Heart right ventricle (tissue), 16 donors: ENCODE measurements around the gene COPS8. TPM values are rescaled to one million over a fixed set of nuclear protein-coding genes. Genes with fewer than 3 reads are reported as not detected.

Experiments used
- ATAC-seq, 8 donors: fragments of 200-7000 bp; cut with Tn5 transposase; one replicate each; pipeline ENCODE4 v1.9.1; 2020; ENCODE audit warnings: mild to moderate bottlenecking in 8 of 8, moderate library complexity in 8 of 8, moderate number of reproducible peaks in 1 of 8
- DNase-seq, 2 donors: peaks; one replicate each; pipeline ENCODE4 v3.0.0-alpha.2; 2020
- H3K27ac ChIP-seq, 10 donors: fragments of 200-600 bp; sonication (generic) in 2 of 10; one replicate each; pipeline versions ENCODE4 v1.5.0 to v1.8.0; 2020 to 2022; ENCODE audit warnings: mild to moderate bottlenecking in 3 of 10
- H3K27me3 ChIP-seq, 7 donors: fragments of 200-600 bp; one replicate each; pipeline ENCODE4 v1.8.0; 2021 to 2022; ENCODE audit warnings: mild to moderate bottlenecking in 2 of 7
- H3K36me3 ChIP-seq, 9 donors: fragments of 200-600 bp; sonication (generic) in 1 of 9; one replicate each; pipeline versions ENCODE4 v1.5.0 to v1.8.0; 2020 to 2022; ENCODE audit warnings: mild to moderate bottlenecking in 2 of 9
- H3K4me1 ChIP-seq, 9 donors: fragments of 200-600 bp; sonication (generic) in 1 of 9; one replicate each; pipeline versions ENCODE4 v1.5.0 to v1.8.0; 2020 to 2022; ENCODE audit warnings: mild to moderate bottlenecking in 4 of 9
- H3K4me3 ChIP-seq, 10 donors: fragments of 200-600 bp; sonication (generic) in 2 of 10; one replicate each; pipeline versions ENCODE4 v1.5.0 to v1.8.0; 2020 to 2022; ENCODE audit warnings: mild to moderate bottlenecking in 7 of 10, moderate library complexity in 2 of 10
- H3K9me3 ChIP-seq, 11 donors: fragments of 200-600 bp in 10 of 11; sonication (generic) in 2 of 11; one replicate each; pipeline versions ENCODE4 v1.5.0 to v1.8.0; 2013 to 2022; ENCODE audit warnings: mild to moderate bottlenecking in 2 of 11, control low read depth in 1 of 11, moderate library complexity in 1 of 11
- WGBS, 2 donors: extraction: QIAGEN DNeasy Blood & Tissue Kit; methylation state at CpG; one replicate each; pipeline ENCODE4 v1.1.7; 2013; ENCODE audit warnings: inconsistent platforms in 1 of 2; 5-methylcytosine and 5-hydroxymethylcytosine counted together
- intact Hi-C, 10 donors: fragments of 100-400 bp; cut with DNase I; formaldehyde crosslinking; loops; one replicate each; pipeline versions ENCODE4 v1.11.1 to v1.14.2; 2022
- polyA plus RNA-seq, 2 donors: library from polyadenylated mRNA; stranded (reverse); fragments of 200-250 nt; gene quantifications; one replicate each; pipeline ENCODE4 v1.2.3, GENCODE V29; 2013
- total RNA-seq, 10 donors: library from RNA; stranded (reverse); fragmentation: NEBNext Ultra II Directional in 3 of 10; extraction: Animal tissue kit (Norgen Biotek cat#: 25700) in 3 of 10; gene quantifications; one replicate each; pipeline versions ENCODE4 v1.2.1 to v1.2.4, GENCODE V29; 2021 to 2023
- TF ChIP-seq, protein P1 (sequence below), 9 donors: fragments of 200-600 bp; sonication (generic) in 2 of 9; IDR thresholded peaks; one replicate each; pipeline versions ENCODE4 v1.5.0 to v1.8.0; 2021 to 2022; ENCODE audit warnings: antibody characterized with exemption in 9 of 9, mild to moderate bottlenecking in 5 of 9, moderate library complexity in 1 of 9
- donor health status: Arrhythmogenic right ventricular cardiomyopathy.
- donor health status: ischemic (EF 13 %, LVEDD 7.1; RV severe dilation, severe dysfunction).
- donor health status: healthy with polysubstance abuse.
- donor health status: DM: no; HTN: yes; CAD: no.
- donor health status: DM: no; HTN: no; CAD: no.
- donor health status: ischemic (EF 25% LVEDD 6.9; RV normal size, moderate dysfunction).
- donor health status: ischemic (EF 25% LVEDD 5.7; RV mildly dilated, moderate dysfunction).
- donor health status: healthy.
- donor health status: DM: yes; HTN: yes; CAD: no.
- donor health status: Ischemic cardiomyopathy.
- donor health status: ischemic (EF 35%, LVEDD 5.7; RV mildly dilated, moderate dysfunction).
- donor health status: nonischemic (EF 11% LVEDD 7.7; RV severe dilation, severe dysfunction).
- donor health status: DM: yes; HTN: yes; CAD: no.
- donor health status: PGD.
- donor health status: ischemic (EF 29% LVEDD 5.4; RV normal size, mild dysfunction).
- donor health status: nonischemic (EF 23%, LVEDD 6.1; RV moderate dilation, normal function).

Gene COPS8
- total and polyA plus RNA-seq, 12 donors = 22.0 to 143 (median 92.2) TPM

DNA sequence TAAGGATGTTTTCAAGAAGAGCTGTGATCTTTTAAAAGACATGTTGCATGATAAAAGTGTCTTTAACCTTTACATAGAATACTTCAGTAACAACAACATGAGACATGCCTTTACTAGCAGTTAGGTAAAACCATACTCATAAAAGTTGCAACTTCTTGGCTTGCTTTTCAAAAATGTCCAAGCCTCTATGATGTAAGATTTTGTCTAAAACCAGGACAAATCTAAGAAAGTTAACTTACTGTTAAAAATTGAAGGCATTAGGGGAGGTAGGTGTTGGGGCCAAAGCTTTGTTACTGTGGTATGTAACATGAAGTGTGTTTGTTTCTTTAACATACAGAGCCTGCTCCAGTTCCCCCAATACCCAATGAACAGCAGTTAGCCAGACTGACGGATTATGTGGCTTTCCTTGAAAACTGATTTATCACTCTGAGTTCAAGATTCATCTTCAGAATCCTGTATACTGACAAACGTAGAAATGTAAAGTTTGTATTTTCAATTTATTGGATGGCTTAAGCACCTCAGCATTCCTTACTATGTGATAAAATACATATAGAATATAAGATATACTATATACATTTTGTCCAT, 11.7 kb downstream of the COPS8 start:
- Histone ChIP-seq H3K27me3 (no peaks in the 10 kb centered on the region), H3K9me3 (no peaks in the 10 kb centered on the region), H3K27ac (peak overlapping the region in 1 of 10 donors; percentile 55), H3K4me3 (no peak overlapping the region), H3K4me1 (peaks cover 0 to 40% (median 12%) of the 10 kb centered on the region in 9 donors), H3K36me3 (peaks cover 0 to 93% (median 68%) of the 10 kb centered on the region in 9 donors)
- intact Hi-C loops = loop anchor here in 4 of 10 donors (10.0 kb wide), 2 partner anchors 317 to 477 kb away; partner anchors contain the start of gene COL6A3 (in 1 of the 4)
- no peak for DNase-seq
- TF ChIP-seq, protein P1, sequence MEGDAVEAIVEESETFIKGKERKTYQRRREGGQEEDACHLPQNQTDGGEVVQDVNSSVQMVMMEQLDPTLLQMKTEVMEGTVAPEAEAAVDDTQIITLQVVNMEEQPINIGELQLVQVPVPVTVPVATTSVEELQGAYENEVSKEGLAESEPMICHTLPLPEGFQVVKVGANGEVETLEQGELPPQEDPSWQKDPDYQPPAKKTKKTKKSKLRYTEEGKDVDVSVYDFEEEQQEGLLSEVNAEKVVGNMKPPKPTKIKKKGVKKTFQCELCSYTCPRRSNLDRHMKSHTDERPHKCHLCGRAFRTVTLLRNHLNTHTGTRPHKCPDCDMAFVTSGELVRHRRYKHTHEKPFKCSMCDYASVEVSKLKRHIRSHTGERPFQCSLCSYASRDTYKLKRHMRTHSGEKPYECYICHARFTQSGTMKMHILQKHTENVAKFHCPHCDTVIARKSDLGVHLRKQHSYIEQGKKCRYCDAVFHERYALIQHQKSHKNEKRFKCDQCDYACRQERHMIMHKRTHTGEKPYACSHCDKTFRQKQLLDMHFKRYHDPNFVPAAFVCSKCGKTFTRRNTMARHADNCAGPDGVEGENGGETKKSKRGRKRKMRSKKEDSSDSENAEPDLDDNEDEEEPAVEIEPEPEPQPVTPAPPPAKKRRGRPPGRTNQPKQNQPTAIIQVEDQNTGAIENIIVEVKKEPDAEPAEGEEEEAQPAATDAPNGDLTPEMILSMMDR (IDR thresholded peaks at IDR 0.05) = no peak
- 94 to 97% methylated on average over 2 of the region's 2 CpGs for WGBS, 2 donors
- no peak for ATAC-seq

DNA sequence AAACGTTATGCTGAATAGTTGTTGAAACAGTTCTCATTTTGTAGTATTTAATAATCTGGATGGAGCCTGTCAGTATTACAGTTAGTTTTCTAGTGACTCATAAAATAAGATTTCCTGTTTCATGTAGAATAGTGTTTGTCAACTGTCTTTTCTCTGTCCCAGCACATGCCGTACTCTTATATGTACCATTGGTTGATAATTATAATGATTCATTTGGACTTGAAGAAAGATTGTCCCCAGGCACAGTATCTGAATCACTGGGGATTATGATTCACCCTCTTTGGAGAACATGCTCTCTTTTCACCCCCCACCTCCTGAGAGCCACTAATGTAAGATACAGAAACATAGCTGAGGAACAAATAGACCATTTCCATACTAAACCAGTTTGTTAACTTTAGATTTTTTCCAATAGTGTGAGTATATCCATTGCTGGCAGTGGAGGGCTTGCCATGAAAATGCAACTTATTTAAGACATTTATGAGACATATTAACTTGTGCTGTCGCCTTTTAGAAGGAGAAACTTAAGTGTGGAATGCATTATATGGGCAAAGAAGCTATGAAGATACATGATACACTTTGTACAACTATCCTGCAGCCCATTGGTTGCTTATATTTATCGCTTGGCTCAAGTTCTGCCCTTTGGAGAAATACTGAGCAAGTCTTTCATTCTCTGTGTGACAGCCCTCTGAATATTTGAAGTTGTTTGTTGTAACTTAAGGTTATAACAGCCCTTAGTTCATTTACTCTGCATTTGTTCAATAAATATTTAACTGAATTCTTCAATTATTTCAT, 12.4 kb downstream of the COPS8 start:
- DNase-seq = no peak
- intact Hi-C loops = loop anchor here in 4 of 10 donors (10.0 kb wide), 2 partner anchors 317 to 477 kb away; partner anchors contain the start of gene COL6A3 (in 1 of the 4)
- H3K27ac ChIP-seq = peak overlapping the region in 1 of 10 donors; percentile 55
- H3K27me3 ChIP-seq = no peaks in the 10 kb centered on the region
- peaks cover 0 to 33% (median 5%) of the 10 kb centered on the region in 9 donors for H3K4me1 ChIP-seq
- 86 to 87% methylated on average over 4 of the region's 4 CpGs for WGBS, 2 donors
- H3K4me3 ChIP-seq = no peak overlapping the region
- no peaks in the 10 kb centered on the region for H3K9me3 ChIP-seq
- TF ChIP-seq, protein P1 (IDR thresholded peaks at IDR 0.05) = no peak
- H3K36me3 ChIP-seq = peaks cover 0 to 100% (median 68%) of the 10 kb centered on the region in 9 donors
- ATAC-seq = peak in 2 of 8 donors; percentile 72 to 83

DNA sequence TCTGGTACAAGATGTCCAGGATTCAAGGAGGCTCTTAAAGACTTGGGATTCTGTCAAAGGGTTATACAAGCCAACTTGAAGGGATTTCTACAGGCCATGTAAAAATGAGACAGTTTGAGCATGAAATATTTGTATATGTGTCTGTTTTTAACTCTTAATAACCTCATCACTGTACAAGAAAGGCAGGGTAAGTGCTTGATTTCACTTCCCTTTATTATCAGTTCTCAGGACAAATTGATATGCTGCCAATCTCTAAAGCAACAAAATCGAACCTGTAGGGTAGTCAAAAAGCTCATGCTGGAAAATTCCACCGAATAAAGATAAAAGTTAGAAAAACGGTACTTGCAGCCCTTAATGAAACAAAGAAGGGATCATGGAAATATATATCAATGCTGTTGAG, 14.1 kb downstream of the COPS8 start:
- no peaks in the 10 kb centered on the region for H3K9me3 ChIP-seq
- TF ChIP-seq, protein P1 (IDR thresholded peaks at IDR 0.05) = no peak
- H3K36me3 ChIP-seq = peaks cover 0 to 95% (median 61%) of the 10 kb centered on the region in 9 donors
- no peak overlapping the region for H3K27ac ChIP-seq
- H3K4me1 ChIP-seq = peaks cover 0 to 28% (median 0%) of the 10 kb centered on the region in 9 donors
- intact Hi-C loops = loop anchor here in 4 of 10 donors (10.0 kb wide), 2 partner anchors 315 to 475 kb away; partner anchors contain the start of gene COL6A3 (in 1 of the 4)
- H3K27me3 ChIP-seq = no peaks in the 10 kb centered on the region
- DNase-seq (no peak), ATAC-seq (no peak)
- WGBS, 2 donors = 82 to 85% methylated on average over 3 of the region's 3 CpGs
- H3K4me3 ChIP-seq = no peak overlapping the region

DNA sequence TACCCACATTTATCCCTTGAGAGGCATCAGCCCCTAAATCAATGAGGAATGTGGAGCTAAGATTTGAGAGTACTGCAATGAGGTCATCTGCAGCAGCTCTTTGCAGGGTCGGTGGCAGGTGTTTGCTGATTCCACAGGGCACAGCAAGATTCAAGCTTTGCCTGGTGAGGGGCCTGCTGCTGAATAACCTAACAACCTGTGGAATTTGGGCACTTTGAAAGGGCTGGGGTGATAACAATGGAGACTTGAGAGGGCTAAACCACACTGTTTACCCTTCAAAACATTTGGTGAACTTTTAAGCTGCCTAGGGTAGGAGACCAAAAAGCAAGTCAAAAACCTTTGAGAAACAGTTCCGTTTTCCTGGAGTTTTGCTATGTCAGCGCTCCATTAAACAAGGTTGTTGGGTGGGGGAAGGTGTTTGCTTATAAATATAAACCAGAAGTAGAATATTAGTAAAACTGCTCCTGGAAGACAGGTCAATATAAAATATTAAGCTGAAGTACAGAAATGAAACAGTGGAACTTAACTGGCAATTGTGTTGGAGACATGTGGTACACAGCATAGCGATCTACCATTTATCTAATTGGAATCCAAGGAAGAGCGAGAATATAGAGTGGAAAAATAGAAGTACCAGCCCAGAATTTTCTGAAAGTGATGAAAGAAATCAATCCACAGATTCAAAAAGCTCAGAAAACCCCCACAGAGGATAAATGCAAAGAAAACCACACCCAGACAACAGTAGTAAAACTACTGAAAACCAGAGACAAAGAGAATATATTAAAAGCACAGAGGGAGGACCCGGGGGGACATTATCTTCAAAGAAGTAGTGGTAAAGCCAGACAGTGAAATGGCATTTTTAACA, 15.7 kb downstream of the COPS8 start:
- intact Hi-C loops = no loop called here
- DNase-seq (no peak), ATAC-seq (no peak)
- Histone ChIP-seq H3K4me3 (no peak overlapping the region), H3K9me3 (no peaks in the 10 kb centered on the region), H3K27me3 (no peaks in the 10 kb centered on the region), H3K4me1 (peaks cover 0 to 20% (median 0%) of the 10 kb centered on the region in 9 donors), H3K27ac (no peak overlapping the region), H3K36me3 (peaks cover 0 to 83% (median 47%) of the 10 kb centered on the region in 9 donors)
- 88 to 94% methylated on average over 6 of the region's 6 CpGs for WGBS, 2 donors
- TF ChIP-seq, protein P1 (IDR thresholded peaks at IDR 0.05) = no peak
